Measurements from ENCODE around the gene C9orf85. TPM values are rescaled to one million over a fixed set of nuclear protein-coding genes. Genes with fewer than 3 reads are reported as not detected.

C9orf85 gene
- total and polyA plus RNA-seq, 10 of the 15 experiments (the other 5 are each of a cell fraction or from before 2014, with no cell fraction given) = 9.1 to 22.6 (median 16.4) TPM

DNA sequence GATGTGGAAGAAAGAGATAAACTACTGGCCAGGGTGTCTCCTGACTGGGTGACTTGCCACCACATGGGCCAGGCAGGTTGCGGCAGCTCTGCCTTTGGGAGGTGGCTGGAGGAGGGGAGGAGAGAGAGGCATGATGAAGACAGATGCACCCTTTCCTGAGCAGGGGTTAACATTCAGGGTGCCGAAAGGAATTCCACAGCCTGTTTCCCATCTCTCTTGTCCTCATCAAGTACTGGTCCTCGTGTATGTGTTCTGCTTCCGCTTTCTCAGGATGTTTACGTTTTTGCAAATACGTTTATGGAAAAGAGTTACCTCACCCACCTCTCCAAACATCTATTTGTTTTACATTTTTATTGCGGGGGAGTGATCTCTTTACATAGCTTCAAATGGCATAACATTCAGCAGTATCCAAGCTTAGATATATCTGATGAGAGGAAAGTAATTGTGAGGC, 73.4 kb downstream of the C9orf85 start:
- intact Hi-C loops (cut with micrococcal nuclease; ENCODE audit: unreplicated experiment) = loop anchor here (5.0 kb wide), 1 partner anchor 42 kb away; no protein-coding TSS in a partner anchor
- ChIA-PET RAD21 (ENCODE audit: unreplicated experiment) (no interaction called here), POLR2A (no interaction called here), SMC1A (ENCODE audit: uncharacterized antibody, unreplicated experiment) (interaction anchor here (1.0 to 1.3 kb wide), 2 partner anchors 40 to 178 kb away, joined by 4 to 5 read pairs; no protein-coding TSS in a partner anchor), CTCF (interaction anchor here (0.7 kb wide), 1 partner anchor 69 kb away, joined by 3 read pairs; no protein-coding TSS in a partner anchor)
- DNase-seq (ENCODE audit: low read depth, low spot score) (no peak), FAIRE-seq (no peak), ATAC-seq (no peak)
- H3K4me2 ChIP-seq (ENCODE audit: control insufficient read depth, insufficient read depth) = no peak overlapping the region
- H3K27me3 ChIP-seq (replicated peaks in 1 of 2; ENCODE audit: control insufficient read depth in 2 of 2, insufficient read depth in 2 of 2, low read length in 1 of 2) = no peaks in the 10 kb centered on the region
- no peak overlapping the region for H2AFZ ChIP-seq (ENCODE audit: control insufficient read depth, low read depth, low read length)
- no peak overlapping the region for H3K4me3 ChIP-seq
- no peaks in the 10 kb centered on the region for H4K20me1 ChIP-seq (ENCODE audit: control insufficient read depth, insufficient read depth)
- TF ChIP-seq ZNF687 (IDR thresholded peaks at IDR 0.05) (no peak), NFIC (IDR thresholded peaks at IDR 0.05; ENCODE audit: low read depth, low read length) (no peak), EED (IDR thresholded peaks at IDR 0.05; ENCODE audit: low read depth) (no peak), TAF1 (IDR thresholded peaks at IDR 0.05; ENCODE audit: borderline replicate concordance, low read depth, low read length) (no peak), BRCA1 (IDR thresholded peaks at IDR 0.05; ENCODE audit: low read depth, low read length) (no peak), SMARCA5 (IDR thresholded peaks at IDR 0.05) (no peak), MEF2A (IDR thresholded peaks at IDR 0.05; ENCODE audit: insufficient read depth, low read depth, low read length) (no peak), EGR1 (IDR thresholded peaks at IDR 0.05; ENCODE audit: borderline replicate concordance in 1 of 2, low read depth in 2 of 2, low read length in 2 of 2) (no peak)
- TF ChIP-seq, protein P1, sequence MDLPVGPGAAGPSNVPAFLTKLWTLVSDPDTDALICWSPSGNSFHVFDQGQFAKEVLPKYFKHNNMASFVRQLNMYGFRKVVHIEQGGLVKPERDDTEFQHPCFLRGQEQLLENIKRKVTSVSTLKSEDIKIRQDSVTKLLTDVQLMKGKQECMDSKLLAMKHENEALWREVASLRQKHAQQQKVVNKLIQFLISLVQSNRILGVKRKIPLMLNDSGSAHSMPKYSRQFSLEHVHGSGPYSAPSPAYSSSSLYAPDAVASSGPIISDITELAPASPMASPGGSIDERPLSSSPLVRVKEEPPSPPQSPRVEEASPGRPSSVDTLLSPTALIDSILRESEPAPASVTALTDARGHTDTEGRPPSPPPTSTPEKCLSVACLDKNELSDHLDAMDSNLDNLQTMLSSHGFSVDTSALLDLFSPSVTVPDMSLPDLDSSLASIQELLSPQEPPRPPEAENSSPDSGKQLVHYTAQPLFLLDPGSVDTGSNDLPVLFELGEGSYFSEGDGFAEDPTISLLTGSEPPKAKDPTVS (IDR thresholded peaks at IDR 0.05; ENCODE audit: low read depth, low read length) = no peak
- no peak overlapping the region for H3K9ac ChIP-seq (ENCODE audit: control insufficient read depth, insufficient read depth, low read length)
- H3K9me3 ChIP-seq (replicated peaks; ENCODE audit: control insufficient read depth, insufficient read depth, low read length) = no peaks in the 10 kb centered on the region
- H3K4me1 ChIP-seq (ENCODE audit: control insufficient read depth, insufficient read depth, low read length) = no peaks in the 10 kb centered on the region
- in situ Hi-C loops (cut with MboI) = no loop called here
- H3K27ac ChIP-seq (ENCODE audit: control insufficient read depth, insufficient read depth) = no peak overlapping the region
- H3K79me2 ChIP-seq (ENCODE audit: control insufficient read depth, insufficient read depth, low read length) = no peaks in the 10 kb centered on the region
- 94% methylated on average over 7 of the region's 7 CpGs for WGBS (ENCODE audit: insufficient coverage, insufficient replicate concordance, low lambda C conversion rate, missing lambda C conversion rate)
- BruUV-seq (replicated peaks) = no TSS peak
- no peaks in the 10 kb centered on the region for H3K36me3 ChIP-seq (ENCODE audit: control insufficient read depth in 2 of 2, insufficient read depth in 2 of 2, low read length in 1 of 2)
